Urothelium cell line (cell line): ENCODE data around the gene SLC25A4.
"Not testable (repeated sequence)": the region's sequence is repeated elsewhere in the genome, so short reads cannot be mapped to it uniquely, and the experiment has no call there.

ENCODE experiments used
- DNase-seq: peaks from one replicate; pipeline ENCODE4 v3.0.0; 2011; ENCODE audit warnings: low spot score, mixed read lengths
- FAIRE-seq: peaks from 2 replicates; lab custom pipeline; 2011; peaks lifted over from hg19 to GRCh38; lab: Jason Lieb, UNC

Gene SLC25A4

DNA sequence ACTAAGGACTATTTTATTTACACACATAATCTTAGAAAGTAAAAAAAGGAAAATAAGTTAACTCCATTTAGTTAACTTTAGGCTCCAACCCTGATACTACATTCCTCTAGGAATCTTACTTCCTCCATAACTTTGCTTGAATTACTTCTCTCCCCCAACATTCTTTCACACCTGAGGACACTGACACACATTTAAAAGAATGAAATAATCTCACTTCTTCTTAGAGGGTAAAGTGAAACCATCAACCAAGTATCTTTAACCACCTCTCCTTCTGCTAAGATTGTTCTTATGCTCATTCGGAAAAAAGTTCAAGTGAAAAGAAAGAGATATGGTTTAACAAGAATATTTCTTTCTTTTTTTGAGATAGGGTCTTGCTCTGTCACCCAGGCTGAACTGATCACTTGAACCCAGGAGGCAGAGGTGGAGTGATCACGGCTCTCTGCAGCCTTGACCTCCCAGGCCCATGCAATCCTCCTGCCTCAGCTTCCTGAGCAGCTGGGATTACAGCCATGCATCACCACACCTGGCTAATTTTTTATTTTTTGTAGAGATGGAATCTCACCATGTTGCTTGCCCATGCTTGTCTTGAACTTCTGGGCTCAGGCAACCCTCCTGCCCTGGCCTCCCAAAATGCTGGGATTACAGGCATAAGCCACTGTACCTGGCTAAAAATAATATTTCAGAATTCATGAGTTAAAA lies 28.5 kb downstream of the SLC25A4 start:
- FAIRE-seq (no peak), DNase-seq (no peak)

DNA sequence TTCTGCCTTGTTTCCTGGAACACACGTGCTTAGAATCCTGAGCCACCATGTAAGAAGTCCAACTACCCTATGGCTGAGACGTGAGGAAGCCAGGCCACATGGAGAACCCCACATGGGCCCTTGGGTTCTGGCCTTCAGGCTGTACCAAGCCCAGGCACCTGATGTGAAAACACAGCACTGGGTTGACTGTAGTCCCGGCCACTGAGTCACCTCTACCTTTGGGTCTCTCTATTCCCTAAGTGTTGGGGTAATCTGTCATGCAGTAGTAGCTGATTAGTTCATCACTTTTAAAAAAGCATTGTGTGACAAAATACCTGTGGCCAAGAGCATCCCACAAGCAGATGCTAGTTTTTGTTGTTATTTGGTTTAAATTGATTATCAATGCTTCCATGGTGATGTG lies 36.4 kb downstream of the SLC25A4 start:
- DNase-seq (no peak), FAIRE-seq (no peak)

DNA sequence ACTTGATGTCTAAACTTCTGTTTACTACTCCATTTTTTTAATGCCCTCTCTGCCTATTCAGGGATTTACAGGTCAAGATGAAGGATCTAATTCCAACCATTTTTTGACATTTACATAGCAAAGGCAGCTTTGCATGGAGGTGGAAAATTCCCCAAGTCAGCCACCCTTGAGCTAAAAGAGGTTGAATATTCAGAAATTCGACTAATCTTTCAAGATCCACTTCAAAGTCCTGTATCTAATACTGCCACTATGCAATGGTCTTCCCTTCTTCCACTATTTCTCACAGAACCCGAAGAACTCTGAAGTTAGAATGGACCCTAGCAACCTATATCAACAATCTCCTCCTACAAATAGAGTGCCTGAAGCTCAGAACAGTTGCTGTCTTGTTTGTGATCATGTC lies 39.2 kb downstream of the SLC25A4 start:
- FAIRE-seq: no peak

DNA sequence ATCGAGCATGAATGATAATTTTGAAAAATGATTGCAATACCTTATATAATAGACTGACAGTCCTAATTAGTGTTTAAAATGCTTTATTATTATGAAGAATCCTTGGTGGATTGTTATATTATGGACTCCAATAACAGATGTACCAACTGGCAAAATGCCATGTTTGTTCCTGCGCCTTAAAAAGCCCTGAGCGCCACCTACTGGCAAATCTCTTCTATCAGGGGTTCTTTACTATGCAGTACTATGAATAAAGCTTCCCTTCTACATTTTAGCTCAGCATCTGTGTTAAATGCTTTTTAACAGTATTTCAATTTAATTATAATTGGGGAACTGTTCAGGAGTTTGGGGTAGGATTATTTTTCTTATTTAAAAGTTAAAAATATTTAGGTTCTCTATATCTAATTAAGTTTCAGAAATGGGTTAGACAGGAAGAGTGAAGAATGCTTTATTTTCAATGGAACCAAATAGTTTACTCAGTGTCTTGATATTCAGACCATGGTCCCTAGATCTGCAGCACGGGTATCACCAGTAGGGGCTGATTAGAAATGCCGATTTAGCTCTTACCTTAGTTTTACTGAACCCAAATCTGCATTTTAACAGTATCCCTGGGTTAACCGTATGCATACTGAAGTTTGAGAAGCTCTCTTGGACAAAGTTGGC lies 40.7 kb downstream of the SLC25A4 start:
- FAIRE-seq: no peak
- DNase-seq: peak; percentile 60

More for the DNA sequence above, 39.2 kb downstream of the SLC25A4 start:
- no peak for DNase-seq

DNA sequence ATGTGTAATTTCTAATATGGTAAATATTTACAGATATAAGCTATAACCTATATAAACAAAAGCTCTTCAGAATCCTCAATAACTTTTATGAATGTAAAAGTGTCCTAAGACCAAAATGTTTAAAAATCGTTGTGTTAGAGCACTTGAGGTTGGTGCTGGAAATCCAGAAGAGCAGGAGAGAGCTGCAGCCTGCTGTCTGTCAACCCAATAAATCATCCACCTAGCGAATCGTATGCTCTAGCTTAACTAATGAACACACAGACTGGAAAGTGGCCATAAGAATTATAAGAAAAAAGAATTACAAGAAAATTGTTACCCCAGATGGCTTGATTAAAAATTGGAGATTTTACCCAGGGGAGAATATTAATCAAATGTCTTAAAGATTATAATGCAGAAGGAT lies 43.7 kb downstream of the SLC25A4 start:
- FAIRE-seq (no peak), DNase-seq (no peak)

DNA sequence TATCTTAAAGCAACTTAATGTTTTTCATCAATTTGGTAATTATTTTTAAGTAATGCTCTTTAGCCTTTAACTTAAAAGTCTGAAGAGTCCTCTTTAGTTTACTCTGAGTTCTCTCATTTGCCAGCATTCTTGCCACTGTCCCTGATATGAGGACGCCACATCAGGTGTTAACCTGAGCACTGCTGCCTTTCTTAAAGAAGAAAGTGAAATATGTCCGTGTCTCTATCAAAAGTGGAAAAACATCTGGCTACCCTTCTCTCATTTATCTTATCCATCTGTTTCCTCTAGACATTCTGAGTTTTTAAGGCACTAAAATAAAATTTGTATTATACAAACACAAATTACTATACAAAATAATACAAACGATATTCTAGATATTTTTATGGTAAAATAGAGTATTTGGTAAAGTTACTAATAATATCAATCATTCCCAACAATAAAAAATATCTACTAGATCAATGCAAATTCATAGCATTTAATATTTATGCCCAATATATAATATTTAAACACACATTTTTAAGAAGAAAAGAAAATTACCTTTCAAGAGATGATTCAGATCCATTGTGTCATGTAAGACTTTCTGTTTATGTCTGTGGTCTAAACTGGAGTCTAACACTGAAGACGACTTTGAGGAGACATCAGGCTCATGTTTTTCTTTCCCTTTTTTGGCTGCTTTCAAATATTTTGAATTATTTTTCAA lies 46.7 kb downstream of the SLC25A4 start:
- FAIRE-seq: no peak
- no peak for DNase-seq

DNA sequence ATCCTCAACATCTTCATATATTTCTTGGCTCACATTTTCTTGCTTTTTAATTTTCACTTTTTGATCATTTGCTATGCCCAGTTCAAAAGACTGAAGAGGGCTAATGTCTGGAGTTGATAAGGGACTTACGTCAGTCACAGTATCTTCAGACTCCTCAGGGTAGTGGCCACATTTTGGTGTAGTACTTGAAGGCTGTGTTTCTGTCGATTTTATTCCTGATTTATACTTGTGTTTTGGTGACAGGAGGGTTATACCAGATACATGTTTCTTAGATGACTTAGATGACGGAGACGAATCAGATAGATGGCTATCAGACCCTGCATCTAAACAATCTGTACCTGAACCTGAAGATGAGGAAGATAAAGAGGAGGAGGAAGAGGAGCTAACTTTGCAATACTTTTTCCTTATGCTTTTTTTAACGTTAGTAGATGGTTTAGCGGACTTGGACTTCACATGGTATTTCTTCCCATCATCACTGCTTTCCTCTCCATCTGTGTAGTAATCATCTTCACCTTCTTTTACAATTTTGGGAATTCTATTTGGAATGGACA lies 47.3 kb downstream of the SLC25A4 start:
- FAIRE-seq: no peak
- no peak for DNase-seq

DNA sequence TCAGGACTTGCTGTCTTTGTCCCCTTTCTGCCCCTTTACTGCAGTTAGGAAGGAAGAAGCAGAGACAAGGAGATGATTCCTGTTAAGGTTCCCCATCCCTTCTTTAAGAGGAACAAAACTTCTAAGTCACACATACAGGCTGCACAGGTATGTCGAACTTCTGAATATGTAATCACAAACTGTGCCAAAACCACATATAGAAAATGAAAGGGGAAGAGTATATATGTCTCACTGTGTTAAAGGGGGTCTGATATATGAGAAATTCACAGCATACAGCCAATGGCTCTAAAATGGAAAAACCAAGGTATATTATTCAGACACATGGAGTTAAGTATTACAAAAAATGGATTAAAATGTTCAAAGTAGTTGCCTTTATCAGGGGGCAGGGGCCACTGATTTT lies 49.0 kb downstream of the SLC25A4 start:
- DNase-seq: no peak
- FAIRE-seq: no peak

DNA sequence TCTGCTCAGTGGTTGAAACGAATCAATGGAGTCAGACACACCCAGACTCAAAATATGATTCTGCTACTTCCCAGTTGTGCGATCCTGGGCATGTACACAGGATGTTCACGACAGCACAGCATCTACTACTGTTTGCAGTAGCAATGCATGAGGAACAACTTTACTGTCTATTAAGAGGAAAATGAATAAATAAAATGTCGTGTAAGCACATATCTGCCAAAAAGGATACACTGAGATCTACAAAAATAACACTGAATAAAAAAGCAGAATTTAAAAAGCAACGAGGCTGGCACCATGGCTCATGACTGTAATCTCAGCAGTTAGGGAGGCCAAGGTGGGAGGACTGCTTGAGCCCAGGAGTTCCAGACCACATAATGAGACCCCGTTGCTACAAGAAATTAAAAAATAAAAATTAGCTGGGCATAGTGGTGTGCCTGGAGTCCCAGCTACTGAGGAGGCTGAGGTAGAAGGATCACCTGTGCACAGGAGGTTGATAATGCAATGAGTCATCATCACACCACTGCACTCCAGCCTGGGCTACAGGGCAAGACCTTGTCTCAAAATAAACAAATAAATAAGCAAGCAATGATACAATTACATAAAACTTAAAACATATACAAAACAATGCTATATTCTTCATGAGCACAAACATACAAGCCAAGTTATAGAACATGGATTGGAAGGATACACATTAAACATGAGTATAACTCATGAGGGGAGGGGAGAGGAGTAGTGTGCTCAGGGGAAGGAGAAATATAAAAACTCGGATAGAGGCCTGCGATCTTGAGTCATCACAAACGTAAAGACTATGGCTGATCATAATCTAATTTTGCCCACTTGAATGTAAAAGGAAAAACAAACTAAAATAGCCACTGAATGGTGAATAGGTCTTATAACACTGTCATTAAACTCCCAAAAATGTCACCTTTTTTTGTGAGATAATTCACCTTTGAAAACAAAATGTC lies 52.1 kb downstream of the SLC25A4 start:
- no peak for FAIRE-seq
- DNase-seq: no peak

DNA sequence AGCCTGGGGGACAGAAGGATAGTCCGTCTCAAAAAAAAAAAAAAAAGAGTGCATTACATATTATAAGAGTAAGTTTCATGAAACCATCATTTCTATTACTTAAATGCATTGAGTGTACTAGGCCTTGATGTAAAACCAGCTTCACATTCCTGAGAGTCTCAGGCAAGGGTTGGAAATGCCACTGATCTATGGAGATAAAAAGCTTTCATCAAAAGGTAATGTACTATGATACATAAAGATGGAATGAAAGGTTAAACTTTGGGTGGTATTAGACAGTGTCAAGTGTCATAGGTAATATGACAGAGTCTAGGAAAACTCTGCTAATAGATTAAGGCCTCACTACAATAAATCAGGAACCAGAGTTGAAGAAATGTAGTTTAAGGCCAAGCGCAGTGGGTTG lies 53.4 kb downstream of the SLC25A4 start:
- FAIRE-seq: no peak

DNA sequence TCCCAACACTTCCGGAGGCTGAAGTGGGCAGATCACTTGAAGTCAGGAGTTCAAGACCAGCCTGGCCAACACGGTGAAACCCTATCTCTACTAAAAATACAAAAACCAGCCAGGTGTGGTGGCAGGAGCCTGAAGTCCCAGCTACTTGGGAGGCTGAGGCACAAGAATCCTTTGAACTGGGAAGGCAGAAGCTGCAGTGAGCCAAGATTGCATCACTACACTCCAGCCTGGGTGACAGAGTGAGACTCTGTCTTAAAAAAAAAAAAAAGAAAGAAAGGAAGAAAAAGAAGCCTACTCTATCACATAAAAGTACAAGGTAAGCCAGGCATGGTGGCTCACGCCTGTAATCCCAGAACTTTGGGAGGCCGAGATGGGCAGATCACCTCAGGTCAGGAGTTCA lies 55.1 kb downstream of the SLC25A4 start:
- FAIRE-seq, DNase-seq: not testable (repeated sequence)

More for the DNA sequence above, 53.4 kb downstream of the SLC25A4 start:
- DNase-seq: no peak
